Measurements from ENCODE around the gene ALCAM.

The ALCAM gene

DNA sequence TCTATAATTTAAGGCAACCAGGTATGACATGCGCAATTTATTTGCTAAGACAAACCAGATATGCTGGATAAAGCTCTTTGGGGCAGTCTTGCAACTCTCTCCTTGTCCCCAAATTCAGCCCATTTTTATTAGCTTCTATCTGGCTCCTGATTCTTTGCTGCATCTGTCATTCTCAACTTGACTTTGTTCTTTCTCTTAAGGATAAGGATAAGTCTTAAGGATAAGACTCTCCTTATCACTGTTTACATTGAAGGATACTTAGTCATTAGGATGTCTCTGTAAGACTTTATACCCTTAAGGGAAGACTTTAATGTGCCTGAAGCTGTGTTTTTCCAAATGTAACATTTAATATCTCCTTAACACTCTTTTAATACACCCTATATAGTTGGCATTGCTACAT lies 49.2 kb downstream of the ALCAM start:
- H3K79me2 ChIP-seq (ENCODE audit: insufficient read depth, low read depth) = no peaks in the 10 kb centered on the region
- H3K4me3 ChIP-seq (IDR thresholded peaks at IDR 0.05; ENCODE audit: insufficient read depth, low read depth, low read length) = no peak overlapping the region
- TF ChIP-seq, protein P1, sequence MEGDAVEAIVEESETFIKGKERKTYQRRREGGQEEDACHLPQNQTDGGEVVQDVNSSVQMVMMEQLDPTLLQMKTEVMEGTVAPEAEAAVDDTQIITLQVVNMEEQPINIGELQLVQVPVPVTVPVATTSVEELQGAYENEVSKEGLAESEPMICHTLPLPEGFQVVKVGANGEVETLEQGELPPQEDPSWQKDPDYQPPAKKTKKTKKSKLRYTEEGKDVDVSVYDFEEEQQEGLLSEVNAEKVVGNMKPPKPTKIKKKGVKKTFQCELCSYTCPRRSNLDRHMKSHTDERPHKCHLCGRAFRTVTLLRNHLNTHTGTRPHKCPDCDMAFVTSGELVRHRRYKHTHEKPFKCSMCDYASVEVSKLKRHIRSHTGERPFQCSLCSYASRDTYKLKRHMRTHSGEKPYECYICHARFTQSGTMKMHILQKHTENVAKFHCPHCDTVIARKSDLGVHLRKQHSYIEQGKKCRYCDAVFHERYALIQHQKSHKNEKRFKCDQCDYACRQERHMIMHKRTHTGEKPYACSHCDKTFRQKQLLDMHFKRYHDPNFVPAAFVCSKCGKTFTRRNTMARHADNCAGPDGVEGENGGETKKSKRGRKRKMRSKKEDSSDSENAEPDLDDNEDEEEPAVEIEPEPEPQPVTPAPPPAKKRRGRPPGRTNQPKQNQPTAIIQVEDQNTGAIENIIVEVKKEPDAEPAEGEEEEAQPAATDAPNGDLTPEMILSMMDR (conservative IDR thresholded peaks at IDR 0.05; ENCODE audit: low read depth, low read length) = no peak

DNA sequence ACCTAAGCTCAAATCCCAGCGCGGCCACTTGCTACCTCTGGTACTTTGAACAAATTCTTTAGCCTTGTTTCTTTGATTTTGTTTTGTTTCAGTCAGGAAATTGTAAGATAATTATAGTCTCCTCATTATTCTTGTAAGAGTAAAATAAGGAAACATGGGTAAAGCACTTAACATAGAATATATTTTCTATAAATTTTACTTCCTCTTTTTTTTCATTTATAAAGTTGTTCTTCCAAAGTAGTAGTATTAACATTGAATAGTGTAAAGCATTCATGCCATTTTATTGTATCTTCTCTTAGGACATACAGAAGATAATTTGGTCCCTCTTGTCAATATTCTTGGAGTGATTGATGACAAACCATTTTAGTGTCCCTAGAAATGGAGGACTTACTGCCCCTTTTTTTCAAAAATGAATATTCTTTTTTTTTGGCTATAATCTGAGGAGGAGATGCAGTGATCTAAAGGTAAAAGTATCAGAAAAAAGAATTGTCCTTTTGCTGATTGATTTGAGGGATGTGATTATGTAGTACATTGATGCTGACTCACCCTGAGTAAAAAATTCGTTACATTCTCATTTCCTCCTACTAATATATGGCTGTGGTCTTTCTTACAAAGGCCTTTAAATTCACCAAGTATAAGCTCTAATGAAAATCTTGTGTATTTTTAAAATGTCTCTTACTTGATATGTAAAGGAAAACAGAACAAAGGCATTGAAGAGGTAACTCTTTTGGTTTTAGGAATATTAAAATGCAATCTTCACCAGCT lies 51.0 kb downstream of the ALCAM start:
- no peak overlapping the region for H3K9ac ChIP-seq
- no peak overlapping the region for H3K4me2 ChIP-seq
- no peaks in the 10 kb centered on the region for H3K27me3 ChIP-seq (ENCODE audit: insufficient read depth, low read depth)
- H3K79me2 ChIP-seq (ENCODE audit: insufficient read depth, low read depth) = no peaks in the 10 kb centered on the region
- H4K20me1 ChIP-seq (ENCODE audit: insufficient read depth) = no peaks in the 10 kb centered on the region
- TF ChIP-seq, protein P1 (conservative IDR thresholded peaks at IDR 0.05; ENCODE audit: low read depth, low read length) = no peak
- no peak overlapping the region for H3K4me3 ChIP-seq (IDR thresholded peaks at IDR 0.05; ENCODE audit: insufficient read depth, low read depth, low read length)
- H3K36me3 ChIP-seq (ENCODE audit: insufficient read depth) = no peaks in the 10 kb centered on the region
- H3K27ac ChIP-seq = no peak overlapping the region
- H2AFZ ChIP-seq (ENCODE audit: low read depth) = no peak overlapping the region
- no peaks in the 10 kb centered on the region for H3K4me1 ChIP-seq (ENCODE audit: low read depth, poor library complexity, severe bottlenecking)

More for the DNA sequence above, 49.2 kb downstream of the ALCAM start:
- Histone ChIP-seq H3K36me3 (ENCODE audit: insufficient read depth) (no peaks in the 10 kb centered on the region), H3K9ac (no peak overlapping the region), H3K4me2 (no peak overlapping the region), H3K27ac (no peak overlapping the region), H3K4me1 (ENCODE audit: low read depth, poor library complexity, severe bottlenecking) (no peaks in the 10 kb centered on the region), H3K27me3 (ENCODE audit: insufficient read depth, low read depth) (no peaks in the 10 kb centered on the region), H2AFZ (ENCODE audit: low read depth) (no peak overlapping the region), H4K20me1 (ENCODE audit: insufficient read depth) (no peaks in the 10 kb centered on the region)

DNA sequence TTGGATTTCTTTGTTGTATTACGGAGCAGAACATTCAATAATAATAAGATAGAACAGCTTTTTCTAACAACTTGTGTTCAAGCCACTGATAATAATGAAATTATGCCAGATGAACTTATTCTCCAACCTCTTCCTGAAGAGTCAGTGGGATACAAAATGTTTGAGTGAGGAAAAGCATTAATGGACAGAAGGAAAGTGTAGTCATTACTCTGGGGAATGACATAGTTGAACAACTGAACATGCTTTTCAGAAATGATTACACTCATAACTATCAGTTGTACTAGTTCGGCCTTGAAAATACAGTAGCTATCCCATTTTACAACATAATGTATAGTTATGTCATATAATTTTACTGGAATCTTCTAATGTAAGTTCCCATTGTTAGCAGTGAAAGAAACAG lies 55.9 kb downstream of the ALCAM start:
- Histone ChIP-seq H3K79me2 (ENCODE audit: insufficient read depth, low read depth) (no peaks in the 10 kb centered on the region), H4K20me1 (ENCODE audit: insufficient read depth) (no peaks in the 10 kb centered on the region), H3K4me3 (IDR thresholded peaks at IDR 0.05; ENCODE audit: insufficient read depth, low read depth, low read length) (no peak overlapping the region), H2AFZ (ENCODE audit: low read depth) (no peak overlapping the region), H3K9ac (no peak overlapping the region), H3K36me3 (ENCODE audit: insufficient read depth) (no peaks in the 10 kb centered on the region), H3K4me1 (ENCODE audit: low read depth, poor library complexity, severe bottlenecking) (no peaks in the 10 kb centered on the region), H3K4me2 (no peak overlapping the region), H3K27me3 (ENCODE audit: insufficient read depth, low read depth) (no peaks in the 10 kb centered on the region), H3K27ac (no peak overlapping the region)
- TF ChIP-seq, protein P1 (conservative IDR thresholded peaks at IDR 0.05; ENCODE audit: low read depth, low read length) = no peak

DNA sequence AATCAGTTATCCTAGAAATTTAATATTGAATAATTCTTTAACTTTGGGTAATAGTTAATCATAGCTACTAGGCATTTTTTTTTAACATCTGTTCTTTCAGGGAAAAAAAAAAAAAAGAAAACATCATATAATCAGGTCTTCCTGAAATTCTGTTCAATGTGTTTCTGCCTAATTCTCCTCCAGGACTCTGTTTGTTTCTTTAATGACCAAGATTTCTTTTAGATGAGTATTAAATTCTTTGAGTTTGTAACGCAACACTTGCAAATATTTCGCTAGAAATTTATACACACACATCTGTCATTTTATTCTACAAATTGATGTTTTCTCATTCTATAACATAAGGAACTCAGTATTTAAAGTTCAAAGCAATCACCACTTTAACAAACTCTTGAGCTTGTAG lies 56.7 kb downstream of the ALCAM start:
- no peak overlapping the region for H3K4me2 ChIP-seq
- H2AFZ ChIP-seq (ENCODE audit: low read depth) = no peak overlapping the region
- H4K20me1 ChIP-seq (ENCODE audit: insufficient read depth) = no peaks in the 10 kb centered on the region
- H3K4me1 ChIP-seq (ENCODE audit: low read depth, poor library complexity, severe bottlenecking) = no peaks in the 10 kb centered on the region
- no peaks in the 10 kb centered on the region for H3K27me3 ChIP-seq (ENCODE audit: insufficient read depth, low read depth)
- H3K27ac ChIP-seq = no peak overlapping the region
- H3K4me3 ChIP-seq (IDR thresholded peaks at IDR 0.05; ENCODE audit: insufficient read depth, low read depth, low read length) = no peak overlapping the region
- TF ChIP-seq, protein P1 (conservative IDR thresholded peaks at IDR 0.05; ENCODE audit: low read depth, low read length) = no peak
- no peak overlapping the region for H3K9ac ChIP-seq
- H3K36me3 ChIP-seq (ENCODE audit: insufficient read depth) = no peaks in the 10 kb centered on the region
- no peaks in the 10 kb centered on the region for H3K79me2 ChIP-seq (ENCODE audit: insufficient read depth, low read depth)

Data from KMS-11 (cell line).